ENCODE results near the gene ATG101.

Gene ATG101
- total RNA-seq: 24.5 to 30.5 (median 26.9) reads per million in 4 donors

DNA sequence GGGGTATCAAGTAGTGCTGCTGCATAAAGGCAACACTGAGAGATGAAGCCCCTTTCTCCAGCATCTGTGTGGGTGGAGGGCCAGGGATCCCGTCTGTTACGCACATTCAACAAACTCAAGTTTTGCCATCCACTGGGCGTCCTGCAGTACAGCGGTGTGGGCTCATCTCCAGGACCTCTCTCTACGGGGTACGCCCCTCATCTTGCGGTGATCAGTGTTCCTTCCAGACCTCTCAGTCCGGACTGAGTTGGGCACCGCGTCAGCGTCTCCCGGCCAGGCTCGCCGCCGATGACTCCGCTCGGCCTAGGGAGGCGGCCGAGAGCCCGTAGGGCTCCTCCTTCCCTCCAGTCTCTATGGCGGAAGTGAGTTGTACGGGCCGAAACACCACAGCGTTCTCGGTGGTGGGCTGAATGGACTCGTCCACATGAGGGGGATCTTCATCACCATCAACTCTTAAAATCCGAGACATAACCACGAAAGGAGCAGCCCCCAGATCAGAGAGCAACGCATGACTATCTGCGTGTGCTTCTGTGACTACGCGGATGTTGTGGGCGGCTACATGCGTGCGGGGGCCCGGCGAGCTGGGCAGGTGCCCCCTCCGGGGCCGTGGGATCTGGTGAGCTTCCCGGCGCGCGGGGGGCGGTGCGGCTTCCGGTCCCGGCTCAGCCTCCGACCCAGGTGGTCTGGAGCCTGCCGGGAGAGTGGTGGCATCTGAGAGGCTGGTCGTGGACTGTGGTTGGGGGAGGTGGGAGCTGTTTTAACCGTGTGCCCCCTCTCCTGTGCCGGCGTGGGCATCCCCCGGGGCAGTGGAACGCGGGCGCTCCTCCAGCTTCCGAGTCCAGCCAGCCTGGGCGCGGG is at the start of gene ATG101:
Gene ATG101, plus strand, starts transcription at position 652 of the 858 bp plus-strand sequence. CDS start 3,673 bp downstream, outside the sequence.
- DNase-seq: peak; percentile 65 to 94 (median 78)

DNA sequence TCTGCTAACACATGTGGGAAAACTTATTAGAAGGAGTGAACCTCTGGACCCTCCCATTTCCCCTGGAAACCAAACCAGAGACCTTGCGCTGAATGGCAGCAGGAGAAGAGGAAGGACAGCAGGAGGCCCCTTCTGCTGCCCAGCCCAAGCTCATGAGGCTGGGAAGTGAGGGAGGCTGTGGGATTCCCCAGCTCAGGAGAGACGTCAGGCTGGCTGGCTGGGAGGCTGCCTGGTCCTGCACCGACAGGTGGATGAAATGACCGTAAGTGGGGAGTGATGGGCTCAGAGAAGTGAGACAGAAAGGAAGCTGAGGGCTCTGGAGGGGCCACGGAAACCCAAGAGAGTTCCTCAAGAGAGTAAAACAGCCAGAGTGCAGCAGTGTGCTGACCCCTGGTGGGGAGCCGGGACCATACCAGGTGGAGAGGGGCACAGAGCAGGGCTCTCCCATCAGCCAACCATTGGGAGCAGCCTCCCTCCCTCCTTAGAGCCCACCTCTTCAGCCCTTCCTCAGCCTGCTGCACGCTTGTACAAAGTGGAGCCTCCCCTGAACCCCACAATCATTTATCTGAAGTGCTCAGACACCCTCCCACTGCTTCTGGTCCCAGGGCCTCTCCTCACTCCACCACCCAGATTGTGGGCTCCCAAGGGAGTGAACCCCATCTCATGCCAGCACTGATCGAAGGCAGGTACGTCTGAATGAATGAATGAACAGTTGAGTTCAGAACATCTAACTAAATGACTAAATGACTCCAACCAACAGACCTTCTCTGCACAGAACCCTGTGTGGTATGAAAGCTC is 49.0 kb upstream of the ATG101 start:
- DNase-seq: peak in 3 of 5 donors; percentile 41 to 51 (median 50)

- DNase-seq: peak in 1 of 5 donors; percentile 35
Measured at GRCh38 chr12:52022841-52023181, 47.0 kb upstream of the ATG101 start.

DNA sequence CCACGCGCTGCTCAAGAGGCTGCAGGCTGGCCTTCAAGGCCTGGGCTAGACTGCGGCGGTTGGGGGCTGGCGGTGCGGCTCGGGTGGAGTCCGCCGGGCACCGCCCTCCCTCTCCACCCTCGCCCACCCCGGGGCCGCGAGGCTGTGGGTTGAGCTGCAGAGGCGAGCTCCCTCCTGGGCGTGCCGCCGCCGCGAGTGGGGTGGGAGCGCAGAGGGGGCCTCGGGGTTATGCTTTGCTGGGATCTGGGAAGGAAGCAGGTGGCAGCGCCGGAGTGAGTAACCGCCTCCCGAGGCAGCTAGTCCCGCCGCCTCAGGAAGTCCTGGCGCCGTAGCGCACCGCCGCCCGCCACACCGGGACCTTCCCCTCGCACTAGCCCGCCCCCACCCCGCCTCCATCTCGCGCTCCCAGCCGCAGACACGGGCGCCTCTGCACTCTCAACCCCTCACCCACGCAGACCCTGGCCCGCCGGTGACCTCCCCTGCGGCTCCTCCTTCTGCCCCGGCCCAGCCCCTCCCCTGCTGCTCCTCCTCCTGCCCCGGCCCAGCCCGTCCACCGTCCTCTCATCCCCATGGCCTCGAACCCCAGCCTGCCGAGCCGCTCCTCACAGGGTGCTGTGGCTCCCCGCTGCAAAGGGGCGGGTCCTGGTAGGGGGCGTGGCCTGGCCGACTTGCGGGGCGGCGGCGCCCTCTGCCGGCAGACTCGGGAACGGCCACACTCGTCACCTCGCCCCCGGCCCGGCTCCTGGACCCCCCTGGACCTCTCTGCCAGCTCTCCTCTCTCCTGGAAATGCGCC is 46.4 kb upstream of the ATG101 start:
- peak; percentile 82 to 90 (median 87) for DNase-seq

- DNase-seq: no peak
Measured at GRCh38 chr12:52023976-52024688, 45.6 kb upstream of the ATG101 start.

- DNase-seq: peak in 1 of 5 donors; percentile 85
Measured at GRCh38 chr12:52024845-52025230, 44.9 kb upstream of the ATG101 start.

- DNase-seq: no peak
Measured at GRCh38 chr12:52026263-52026662, 43.5 kb upstream of the ATG101 start.

DNA sequence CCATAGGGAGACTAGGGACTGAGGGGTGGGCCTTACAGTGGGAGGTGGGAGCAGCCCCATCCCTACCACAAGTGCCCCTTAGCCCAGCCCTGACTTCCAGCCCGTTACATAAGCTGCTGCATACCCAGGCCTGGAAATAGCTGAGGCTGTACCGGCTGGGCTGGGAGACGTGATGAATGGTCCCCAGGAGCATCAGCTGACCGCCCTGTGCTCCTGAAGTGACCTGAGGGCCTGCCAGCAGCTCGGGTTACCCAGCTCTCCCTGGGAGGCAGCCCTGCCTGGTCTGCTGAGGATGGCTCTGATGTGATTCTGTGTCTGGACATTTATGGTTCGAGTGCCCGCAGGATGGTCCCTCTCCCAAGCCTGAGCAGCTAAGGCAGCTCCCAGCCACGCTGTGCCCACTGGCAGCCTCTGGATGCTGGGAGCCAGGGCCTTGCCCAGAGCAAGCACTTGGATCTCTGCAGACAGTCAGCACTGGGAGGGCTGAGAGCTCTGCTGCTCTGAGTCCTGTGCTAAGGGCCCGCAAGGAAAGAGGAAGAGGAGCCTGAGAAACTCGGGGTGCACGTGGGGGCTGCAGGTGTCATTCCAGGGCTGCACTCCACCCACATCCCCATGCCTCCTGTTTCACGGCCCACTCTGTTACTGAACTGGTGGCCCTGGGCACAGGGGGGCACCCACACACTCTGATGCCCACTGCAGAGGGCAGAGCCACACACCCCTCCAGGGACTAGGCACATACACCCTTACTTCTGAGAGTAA is 42.5 kb upstream of the ATG101 start:
- DNase-seq: no peak

DNA sequence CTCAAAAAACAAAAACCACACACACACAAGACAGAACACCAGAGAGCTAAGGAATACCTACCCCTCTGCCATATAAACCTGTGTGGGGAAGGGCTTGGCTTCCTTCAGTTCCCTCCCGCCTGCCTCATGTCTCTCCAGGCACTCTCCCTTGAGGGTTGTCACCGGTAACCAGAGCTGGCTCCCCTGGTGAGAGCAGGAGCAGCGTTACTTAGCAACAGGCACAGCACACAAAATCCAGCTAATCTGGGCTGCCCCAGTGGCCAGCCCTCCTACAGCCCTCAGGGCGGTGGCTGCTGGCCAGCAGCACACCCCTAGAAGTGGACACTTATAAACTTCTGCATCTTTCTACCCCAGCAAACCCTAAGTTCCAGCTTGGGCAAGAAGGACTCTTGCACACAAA is 40.1 kb upstream of the ATG101 start:
- DNase-seq: no peak

DNA sequence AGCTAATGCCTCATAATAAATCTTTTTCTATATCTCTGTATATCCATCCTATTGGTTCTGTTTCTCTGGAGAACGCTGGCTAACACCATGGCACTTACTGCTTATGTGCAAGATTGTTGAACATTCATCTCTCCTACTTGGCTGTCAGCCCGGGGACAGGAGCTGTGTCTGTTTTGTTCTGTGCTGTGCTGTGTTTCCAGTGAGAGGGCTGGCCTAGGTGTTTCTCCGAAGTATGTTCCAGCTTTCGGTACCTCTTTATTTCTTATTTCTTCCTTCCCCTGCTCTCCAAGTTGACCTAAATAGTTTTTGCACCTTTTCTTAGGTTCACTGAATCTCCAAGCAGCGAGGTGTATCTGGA is 37.4 kb upstream of the ATG101 start:
- no peak for DNase-seq

DNA sequence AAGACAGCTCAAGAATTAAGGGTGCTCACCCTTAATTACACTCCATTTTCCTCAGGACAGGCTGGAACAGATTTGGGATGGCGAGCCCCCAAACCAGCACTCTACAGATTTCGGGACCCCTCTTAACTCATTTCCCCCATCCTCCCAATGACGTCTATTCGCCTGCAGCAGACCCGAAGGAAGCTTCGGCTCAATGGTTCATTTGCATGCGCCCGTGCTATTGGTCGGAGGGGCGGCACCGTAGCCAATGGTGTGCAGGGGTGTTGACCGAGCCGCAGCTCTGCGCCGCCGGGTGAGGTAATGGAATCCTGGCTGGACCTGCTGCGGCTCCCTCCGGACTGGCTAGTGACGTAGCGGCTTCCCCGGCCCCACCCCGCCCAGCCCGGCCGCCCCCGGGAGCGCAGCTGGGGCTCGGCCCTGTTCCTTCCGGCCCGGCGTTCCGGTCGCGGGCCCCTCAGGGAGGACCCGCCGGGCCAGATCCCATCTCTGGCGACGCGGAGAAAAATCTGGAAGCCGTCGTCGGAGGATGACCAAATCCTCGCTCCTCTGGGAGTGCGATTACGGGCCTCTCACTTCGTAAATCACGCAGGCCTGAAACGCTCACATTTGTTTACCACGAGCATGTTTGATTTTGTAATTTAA is 36.9 kb upstream of the ATG101 start:
- peak; percentile 84 to 90 (median 89) for DNase-seq

DNA sequence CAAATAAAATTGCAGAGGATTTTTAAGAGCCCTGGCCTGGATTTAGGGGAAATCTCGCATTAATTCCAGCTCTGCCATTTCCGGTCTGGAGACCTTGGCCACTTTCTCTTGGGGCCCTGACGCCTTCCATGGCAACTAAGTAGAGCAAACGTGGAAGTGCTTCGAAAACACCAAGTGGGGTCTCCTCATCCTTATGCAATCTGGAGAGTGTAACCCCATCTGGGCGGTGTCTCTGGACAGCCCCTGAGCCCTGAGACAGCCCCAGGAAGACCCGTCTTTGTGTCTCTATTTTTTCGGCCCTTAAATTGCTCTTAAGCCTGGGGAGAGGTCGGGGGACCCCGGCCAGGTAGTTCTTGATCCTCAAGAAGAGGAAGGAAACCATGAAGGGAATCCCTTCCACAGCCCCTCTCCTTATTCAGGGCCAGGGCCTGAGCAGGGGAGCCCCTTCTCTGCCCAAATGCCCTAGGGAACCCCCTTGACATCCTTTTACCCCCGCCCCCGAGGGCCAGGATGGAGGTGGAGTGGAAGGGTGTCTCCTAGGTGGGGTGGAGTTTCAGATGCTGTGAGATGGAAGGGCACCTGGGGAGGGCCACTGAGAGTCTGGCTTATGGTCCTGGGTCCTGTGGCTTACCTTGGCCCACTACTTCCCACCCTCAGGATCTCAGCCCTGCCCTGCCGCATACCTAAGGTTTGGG is 36.2 kb upstream of the ATG101 start:
- no peak for DNase-seq

- no peak for DNase-seq
Measured at GRCh38 chr12:52035190-52035589, 34.6 kb upstream of the ATG101 start.

DNA sequence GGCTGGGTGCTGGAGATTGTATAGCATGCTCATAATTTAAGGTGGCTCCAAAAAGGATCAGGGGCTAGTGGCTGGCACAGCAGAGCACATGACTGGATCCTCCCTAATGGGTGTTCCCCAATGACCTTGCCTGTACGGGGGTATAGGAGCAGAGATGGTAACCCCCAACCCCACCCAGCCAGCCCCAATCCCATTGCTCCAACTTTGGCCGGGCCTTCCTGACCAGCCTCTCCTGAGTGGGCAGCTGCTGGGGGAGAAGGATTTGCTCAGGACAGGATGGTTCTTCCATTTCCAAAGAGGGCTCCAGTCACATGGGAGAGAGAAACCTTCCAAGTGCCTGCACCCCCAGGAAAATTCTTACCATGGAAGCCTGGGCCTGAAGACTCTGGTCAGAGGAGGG is 33.9 kb upstream of the ATG101 start:
- DNase-seq: no peak

GRCh38 chr12:52036587-52037171 is 33.1 kb upstream of the ATG101 start:
- DNase-seq: peak; percentile 64 to 90 (median 85)

GRCh38 chr12:52037248-52037861 is 32.4 kb upstream of the ATG101 start:
- DNase-seq: no peak

DNA sequence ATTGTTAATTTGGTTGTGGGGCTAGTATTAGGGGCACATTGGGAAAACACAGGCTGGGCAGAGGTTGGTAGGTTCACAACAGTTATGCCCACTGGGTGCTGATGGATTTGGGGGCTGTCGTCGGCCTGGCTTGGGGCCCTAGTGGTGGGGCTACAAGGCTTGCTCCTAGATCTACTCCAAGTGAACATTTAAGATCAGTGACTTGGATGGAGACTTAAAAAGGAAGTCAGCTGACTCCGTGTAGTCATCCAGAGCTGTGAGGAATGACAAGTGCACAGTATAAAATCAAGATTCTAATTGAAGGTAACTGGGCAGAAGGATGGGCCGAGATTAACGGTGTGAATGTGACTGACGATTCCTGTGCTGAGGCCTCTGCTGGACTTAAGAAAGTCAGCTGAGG is 31.3 kb upstream of the ATG101 start:
- no peak for DNase-seq

- no peak for DNase-seq
Measured at GRCh38 chr12:52041035-52041434, 28.7 kb upstream of the ATG101 start.

DNA sequence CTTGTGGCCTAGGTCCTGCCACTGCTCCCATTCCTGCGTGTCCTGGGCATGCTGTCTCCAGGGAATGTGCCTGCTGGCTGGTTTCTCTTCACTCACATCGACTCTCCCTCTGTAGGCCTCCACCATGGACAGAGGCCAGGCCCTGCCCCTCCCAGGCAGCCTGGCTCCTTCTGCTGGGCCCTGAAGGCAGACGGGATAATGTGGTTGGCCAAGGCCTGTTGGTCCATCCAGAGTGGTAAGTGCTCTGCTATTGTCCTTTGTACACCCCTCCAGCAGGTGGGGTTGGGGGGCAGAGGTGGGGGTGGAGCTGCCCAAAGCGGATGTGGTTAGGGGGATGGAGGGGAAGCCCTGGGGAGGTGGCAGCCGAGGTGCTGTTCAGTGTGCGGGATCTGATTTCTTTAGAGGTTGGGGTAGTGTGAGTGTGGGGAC is 28.1 kb upstream of the ATG101 start:
- DNase-seq: no peak
